K562 (cell line): ENCODE data around the gene MAN1A1. TPM values are rescaled to one million over a fixed set of nuclear protein-coding genes. Genes with fewer than 3 reads are reported as not detected.
A peak's percentile ranks its signal among the peaks of the same experiment; 100 is the strongest.

Experiments
- CAMTA2 ChIP-seq: fragments of 250-450 bp; sonication (Bioruptor Pico); conservative IDR thresholded peaks from 2 replicates; pipeline ENCODE4 v1.5.1; 2022
- HES1 ChIP-seq: fragments of 450-650 bp; IDR thresholded peaks from 2 replicates; pipeline ENCODE4 v1.6.1; 2016; ENCODE audit warnings: low read depth, mild to moderate bottlenecking, moderate library complexity
- MCM2 ChIP-seq: fragments of 450-650 bp; IDR thresholded peaks from 2 replicates; pipeline ENCODE4 v1.6.1; 2017; ENCODE audit warnings: low read depth, mild to moderate bottlenecking
- MCM5 ChIP-seq: fragments of 450-650 bp; IDR thresholded peaks from 2 replicates; pipeline ENCODE4 v1.6.1; 2016; ENCODE audit warnings: low read depth
- MITF ChIP-seq: IDR thresholded peaks from 2 replicates; pipeline ENCODE4 v1.6.1; 2014; ENCODE audit warnings: antibody characterized with exemption
- NFE2 ChIP-seq: IDR thresholded peaks from 2 replicates; pipeline ENCODE4 v1.6.1; 2014; ENCODE audit warnings: antibody characterized with exemption, low read depth
- PCBP2 ChIP-seq: fragments of 200-400 bp; formaldehyde crosslinking; IDR thresholded peaks from 2 replicates; pipeline ENCODE4 v1.6.1; 2018; ENCODE audit warnings: low read length, low read depth, mild to moderate bottlenecking, moderate library complexity; ENCODE audit not compliant: poor library complexity, severe bottlenecking
- PTRF ChIP-seq: fragments of 450-650 bp; IDR thresholded peaks from 2 replicates; pipeline ENCODE4 v1.6.1; 2016; ENCODE audit warnings: mild to moderate bottlenecking, missing genetic modification characterization, missing compliant biosample characterization
- SAP30 ChIP-seq: fragments of 200-600 bp; sonication (generic); IDR thresholded peaks from 2 replicates; pipeline ENCODE4 v1.6.1; 2012; ENCODE audit warnings: borderline replicate concordance, low read depth, mild to moderate bottlenecking, moderate library complexity, low read length, control low read depth, inconsistent platforms; ENCODE audit not compliant: insufficient read depth, poor library complexity, severe bottlenecking
- TBL1XR1 ChIP-seq, 2 experiments: IDR thresholded peaks; 2 replicates each; pipeline ENCODE4 v1.6.1; 2012; ENCODE audit warnings: improper control_type of control experiment in 2 of 2, low read length in 2 of 2, mild to moderate bottlenecking in 1 of 2
- TFAM ChIP-seq: fragments of 250-450 bp; sonication (Bioruptor Pico); conservative IDR thresholded peaks from 2 replicates; pipeline ENCODE4 v1.5.0; 2021; ENCODE audit warnings: mild to moderate bottlenecking, moderate library complexity
- U2AF1 ChIP-seq: fragments of 200-400 bp; formaldehyde crosslinking; optimal IDR thresholded peaks from 2 replicates; pipeline ENCODE3; 2017; ENCODE audit warnings: mild to moderate bottlenecking, low read depth, low read length, moderate library complexity
- ZNF449 ChIP-seq: fragments of 250-450 bp; sonication (Bioruptor Pico); IDR thresholded peaks from 2 replicates; pipeline ENCODE4 v1.8.0; 2022; ENCODE audit warnings: moderate library complexity, mild to moderate bottlenecking, inconsistent platforms
- polyA plus RNA-seq, 8 experiments: library from polyadenylated mRNA; depleted of rRNA in 4 of 8; stranded (reverse) in 5 of 8; unstranded in 3 of 8; fragments of >200 nt; fragmentation: Nextera tagmentation in 2 of 8; fragmentation: Illumina TruSeq in 1 of 8; extraction: Ambion mirVana in 2 of 8; extraction: Trizol in 1 of 8; gene quantifications; 2 replicates each; pipeline versions ENCODE4 v1.2.1 to v1.2.3, GENCODE V29; 2011 to 2014; ENCODE audit warnings: inconsistent platforms in 1 of 8, missing spikeins in 1 of 8
- total RNA-seq, 7 experiments: library from RNA; depleted of rRNA in 6 of 7; stranded (reverse); fragments of >200 nt in 6 of 7; fragmentation: Illumina TruSeq in 2 of 7; extraction: Trizol in 2 of 7; gene quantifications; 2 replicates each; pipeline versions ENCODE4 v1.2.1 to v1.2.3, GENCODE V29; 2011 to 2021; ENCODE audit warnings: low replicate concordance in 1 of 7
- TF ChIP-seq, protein P1 (sequence below), 2 experiments: fragments of 450-650 bp; IDR thresholded peaks; 2 replicates each; pipeline ENCODE4 v1.6.1; 2016; ENCODE audit warnings: mild to moderate bottlenecking in 2 of 2, borderline replicate concordance in 1 of 2, low read depth in 1 of 2, moderate library complexity in 1 of 2

The MAN1A1 gene
- total and polyA plus RNA-seq, 9 of the 15 experiments (the other 6 are each of a cell fraction or from before 2014, with no cell fraction given): 24.5 to 78.4 (median 59.7) TPM

DNA sequence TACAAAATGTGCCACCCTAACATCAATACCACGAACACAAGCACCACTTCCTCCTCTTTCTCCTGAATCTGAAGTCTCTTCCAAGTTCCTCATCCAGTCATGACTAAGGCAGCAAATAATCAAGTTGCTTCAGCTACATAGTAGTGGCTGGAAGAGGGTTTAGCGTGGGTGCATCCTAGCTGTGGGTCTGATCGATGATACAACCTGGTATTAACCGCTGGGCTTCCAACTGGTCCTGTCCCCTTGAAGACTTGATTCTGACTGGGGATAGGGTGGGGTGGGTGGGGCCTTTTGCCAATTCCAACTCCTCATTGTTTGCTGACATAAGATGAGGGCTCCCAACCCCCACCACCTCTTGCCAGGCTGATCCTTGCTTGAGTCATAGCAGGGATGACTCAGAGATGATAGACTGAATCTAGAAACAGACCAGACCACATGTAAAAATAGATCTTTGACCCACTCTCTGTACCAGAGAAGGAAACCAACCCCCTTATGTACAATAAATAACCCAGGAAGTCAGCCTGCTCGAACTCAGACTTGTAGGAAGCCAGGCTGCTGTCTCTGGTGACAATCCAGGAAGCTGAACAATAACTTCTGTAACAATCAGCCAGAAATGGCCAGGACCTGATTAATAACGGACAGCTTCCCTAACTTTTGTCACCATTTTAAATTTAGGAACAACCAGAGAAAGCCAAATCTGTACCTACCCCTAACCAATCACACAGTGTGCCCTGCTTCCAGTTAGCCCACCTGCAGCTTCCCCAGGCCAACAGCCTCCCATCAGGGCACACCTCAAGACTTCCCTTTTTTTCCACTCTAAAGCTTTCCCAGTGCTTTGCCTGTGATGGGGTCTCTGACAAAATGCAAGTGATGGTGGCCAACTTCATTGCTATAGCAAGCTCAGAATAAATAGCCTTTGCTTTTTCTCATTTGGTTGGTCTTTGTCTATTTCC, 202.2 kb downstream of the MAN1A1 start (continued):
- TF ChIP-seq MITF: no peak
- peak; percentile 67 for TF ChIP-seq NFE2
- TF ChIP-seq TFAM (CRISPR knock-in tag): no peak
- TF ChIP-seq PTRF: no peak
- no peak for TF ChIP-seq PCBP2
- TF ChIP-seq, protein P1, sequence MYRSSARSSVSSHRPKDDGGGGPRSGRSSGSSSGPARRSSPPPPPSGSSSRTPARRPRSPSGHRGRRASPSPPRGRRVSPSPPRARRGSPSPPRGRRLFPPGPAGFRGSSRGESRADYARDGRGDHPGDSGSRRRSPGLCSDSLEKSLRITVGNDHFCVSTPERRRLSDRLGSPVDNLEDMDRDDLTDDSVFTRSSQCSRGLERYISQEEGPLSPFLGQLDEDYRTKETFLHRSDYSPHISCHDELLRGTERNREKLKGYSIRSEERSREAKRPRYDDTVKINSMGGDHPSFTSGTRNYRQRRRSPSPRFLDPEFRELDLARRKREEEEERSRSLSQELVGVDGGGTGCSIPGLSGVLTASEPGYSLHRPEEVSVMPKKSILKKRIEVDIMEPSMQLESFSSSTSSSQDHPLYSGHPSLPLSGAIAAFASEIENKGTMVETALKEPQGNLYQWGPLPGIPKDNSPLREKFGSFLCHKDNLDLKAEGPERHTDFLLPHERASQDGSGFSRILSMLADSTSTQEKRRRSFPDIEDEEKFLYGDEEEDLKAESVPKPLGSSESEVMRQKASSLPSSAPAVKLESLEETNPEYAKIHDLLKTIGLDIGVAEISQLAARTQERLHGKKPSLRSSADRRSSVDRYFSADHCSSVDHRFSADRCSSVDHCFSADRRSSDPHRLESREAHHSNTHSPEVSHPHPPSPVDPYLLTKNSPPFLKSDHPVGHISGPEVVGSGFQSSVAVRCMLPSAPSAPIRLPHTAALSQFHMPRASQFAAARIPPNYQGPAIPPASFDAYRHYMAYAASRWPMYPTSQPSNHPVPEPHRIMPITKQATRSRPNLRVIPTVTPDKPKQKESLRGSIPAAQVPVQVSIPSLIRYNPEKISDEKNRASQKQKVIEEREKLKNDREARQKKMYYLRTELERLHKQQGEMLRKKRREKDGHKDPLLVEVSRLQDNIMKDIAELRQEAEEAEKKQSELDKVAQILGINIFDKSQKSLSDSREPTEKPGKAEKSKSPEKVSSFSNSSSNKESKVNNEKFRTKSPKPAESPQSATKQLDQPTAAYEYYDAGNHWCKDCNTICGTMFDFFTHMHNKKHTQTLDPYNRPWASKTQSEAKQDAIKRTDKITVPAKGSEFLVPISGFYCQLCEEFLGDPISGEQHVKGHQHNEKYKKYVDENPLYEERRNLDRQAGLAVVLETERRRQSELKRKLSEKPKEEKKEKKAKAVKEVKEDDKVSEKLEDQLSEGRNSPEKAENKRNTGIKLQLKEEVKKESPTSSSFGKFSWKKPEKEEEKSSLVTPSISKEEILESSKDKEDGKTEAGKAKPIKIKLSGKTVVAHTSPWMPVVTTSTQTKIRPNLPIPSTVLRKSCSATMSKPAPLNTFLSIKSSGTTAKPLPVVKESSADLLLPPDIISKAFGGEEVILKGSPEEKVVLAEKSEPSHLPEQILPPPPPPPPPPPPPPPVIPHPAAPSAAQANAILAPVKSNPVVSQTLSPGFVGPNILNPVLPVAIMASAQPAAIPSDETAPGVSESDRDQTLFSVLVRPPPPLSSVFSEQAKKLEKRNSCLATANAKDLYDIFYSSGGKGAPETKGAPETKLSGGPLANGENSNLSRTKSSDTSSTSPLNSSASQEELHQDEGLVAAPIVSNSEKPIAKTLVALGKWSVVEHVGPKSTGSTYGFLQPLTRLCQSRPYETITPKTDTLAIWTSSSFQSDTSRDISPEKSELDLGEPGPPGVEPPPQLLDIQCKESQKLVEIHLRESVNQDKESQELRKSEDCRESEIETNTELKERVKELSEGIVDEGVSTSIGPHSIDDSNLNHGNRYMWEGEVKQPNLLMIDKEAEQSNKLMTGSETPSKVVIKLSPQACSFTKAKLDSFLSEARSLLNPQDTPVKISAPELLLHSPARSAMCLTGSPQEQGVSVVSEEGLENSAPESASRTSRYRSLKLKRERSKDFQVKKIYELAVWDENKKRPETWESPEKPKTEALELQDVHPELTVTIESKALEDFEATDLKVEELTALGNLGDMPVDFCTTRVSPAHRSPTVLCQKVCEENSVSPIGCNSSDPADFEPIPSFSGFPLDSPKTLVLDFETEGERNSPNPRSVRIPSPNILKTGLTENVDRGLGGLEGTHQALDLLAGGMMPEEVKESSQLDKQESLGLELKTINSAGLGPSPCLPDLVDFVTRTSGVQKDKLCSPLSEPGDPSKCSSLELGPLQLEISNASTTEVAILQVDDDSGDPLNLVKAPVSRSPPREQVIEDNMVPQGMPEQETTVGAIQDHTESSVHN (IDR thresholded peaks at IDR 0.05; ENCODE audit: borderline replicate concordance in 1 of 2, low read depth in 1 of 2): 0 out of 4 replicates have a peak, but pooled peaks of 1 of the 2 experiments have one; percentile 22
- no peak for TF ChIP-seq SAP30
- no peak for TF ChIP-seq MCM2
- TF ChIP-seq MCM5: no peak
- no peak for TF ChIP-seq ZNF449 (CRISPR knock-in tag)
- TF ChIP-seq U2AF1: no peak
- TF ChIP-seq TBL1XR1 (IDR thresholded peaks at IDR 0.05; ENCODE audit: low read length in 2 of 2): peak in 1 of 2 experiments; percentile 96; a peak in 2 of 4 replicates
- no peak for TF ChIP-seq HES1
- no peak for TF ChIP-seq CAMTA2 (CRISPR knock-in tag)
